ENCODE data around the gene TBK1. TPM values are rescaled to one million over a fixed set of nuclear protein-coding genes. Genes with fewer than 3 reads are reported as not detected.

Gene TBK1
- polyA plus RNA-seq, 3 donors: 14.3 to 24.7 (median 15.5) TPM

DNA sequence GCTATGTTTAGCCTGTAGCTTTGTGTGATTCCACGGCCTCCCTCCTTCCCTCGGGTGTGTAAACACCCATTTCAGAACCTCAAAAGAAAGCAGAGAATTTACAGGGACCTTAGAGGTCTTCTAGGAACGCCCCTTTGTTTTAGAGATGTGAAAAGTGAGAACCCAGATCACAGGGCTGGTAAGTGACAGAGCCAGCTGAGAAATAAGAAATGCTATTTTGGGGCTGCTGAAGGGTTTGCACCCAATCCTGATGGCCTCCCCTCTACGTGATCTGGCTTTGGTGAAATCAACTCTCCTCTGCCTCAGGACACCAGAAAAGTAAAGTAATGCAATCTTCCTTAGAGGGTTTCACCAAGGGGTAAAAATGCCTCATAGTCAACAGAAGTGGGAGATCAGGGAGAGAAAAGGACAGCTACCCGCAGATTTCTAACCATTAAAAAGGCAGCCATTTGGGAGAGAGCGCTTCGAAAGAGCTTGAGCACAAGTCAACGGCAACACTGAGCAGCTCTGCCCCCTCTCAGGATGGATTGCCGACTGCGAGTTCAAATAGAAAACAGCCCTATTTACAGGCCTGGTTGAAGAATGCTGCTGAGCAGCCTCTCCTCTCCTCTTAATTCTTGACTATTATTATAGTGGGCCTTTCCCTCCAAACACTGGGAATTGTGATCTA, 79.9 kb downstream of the TBK1 start:
- H3K4me3 Mint-ChIP-seq: no peak overlapping the region

DNA sequence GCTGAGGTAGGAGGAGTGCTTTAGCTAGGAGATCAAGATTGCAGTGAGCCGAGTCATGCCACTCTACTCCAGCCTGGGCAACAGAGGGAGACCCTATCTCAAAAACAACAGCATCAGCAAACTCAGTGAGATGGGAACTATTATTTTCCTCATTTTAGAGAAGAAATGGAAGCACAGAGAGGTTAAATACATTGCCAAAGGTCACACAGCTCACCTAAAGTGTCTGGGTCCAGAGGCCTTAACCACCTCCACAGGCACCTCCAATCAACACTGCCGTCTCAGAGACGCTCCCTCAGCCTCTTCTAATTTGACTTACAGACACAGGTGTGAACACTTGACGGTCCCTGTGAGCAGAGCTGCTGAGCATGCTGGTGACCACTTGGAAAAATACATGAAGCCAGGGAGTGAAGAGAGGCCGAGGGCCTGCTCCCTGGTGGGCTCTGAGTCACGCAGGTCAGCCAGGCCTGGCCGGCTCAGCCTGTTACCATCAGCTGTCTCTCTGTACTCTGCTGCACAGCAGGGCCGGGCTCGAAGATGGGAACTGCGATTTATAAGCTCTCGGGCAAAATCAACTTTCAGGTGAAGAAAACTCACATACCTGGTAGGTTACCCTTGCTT, 80.9 kb downstream of the TBK1 start:
- H3K9me3 ChIP-seq (replicated peaks in 1 of 2; ENCODE audit: control insufficient read depth in 1 of 2, insufficient read depth in 1 of 2, low read length in 2 of 2): no peaks in the 10 kb centered on the region
- H3K4me2 ChIP-seq (replicated peaks; ENCODE audit: extremely low read depth, low read length, poor library complexity, severe bottlenecking): no peak overlapping the region
- H3K36me3 ChIP-seq (replicated peaks in 1 of 2; ENCODE audit: control insufficient read depth in 1 of 2, insufficient read depth in 2 of 2, low read length in 2 of 2): no peaks in the 10 kb centered on the region
- Mint-ChIP-seq H3K9me3 (no peaks in the 10 kb centered on the region), H3K27ac (no peak overlapping the region), H3K4me1 (peaks cover 1% of the 10 kb centered on the region), H3K36me3 (no peaks in the 10 kb centered on the region), H3K27me3 (ENCODE audit: low read depth in 3 of 3) (peaks cover 3 to 10% (median 5%) of the 10 kb centered on the region in 3 donors), H3K4me3 (no peak overlapping the region)
- no peak overlapping the region for H3K9ac ChIP-seq (ENCODE audit: insufficient read depth, low read length, poor library complexity, severe bottlenecking)
- TF ChIP-seq, protein P1, sequence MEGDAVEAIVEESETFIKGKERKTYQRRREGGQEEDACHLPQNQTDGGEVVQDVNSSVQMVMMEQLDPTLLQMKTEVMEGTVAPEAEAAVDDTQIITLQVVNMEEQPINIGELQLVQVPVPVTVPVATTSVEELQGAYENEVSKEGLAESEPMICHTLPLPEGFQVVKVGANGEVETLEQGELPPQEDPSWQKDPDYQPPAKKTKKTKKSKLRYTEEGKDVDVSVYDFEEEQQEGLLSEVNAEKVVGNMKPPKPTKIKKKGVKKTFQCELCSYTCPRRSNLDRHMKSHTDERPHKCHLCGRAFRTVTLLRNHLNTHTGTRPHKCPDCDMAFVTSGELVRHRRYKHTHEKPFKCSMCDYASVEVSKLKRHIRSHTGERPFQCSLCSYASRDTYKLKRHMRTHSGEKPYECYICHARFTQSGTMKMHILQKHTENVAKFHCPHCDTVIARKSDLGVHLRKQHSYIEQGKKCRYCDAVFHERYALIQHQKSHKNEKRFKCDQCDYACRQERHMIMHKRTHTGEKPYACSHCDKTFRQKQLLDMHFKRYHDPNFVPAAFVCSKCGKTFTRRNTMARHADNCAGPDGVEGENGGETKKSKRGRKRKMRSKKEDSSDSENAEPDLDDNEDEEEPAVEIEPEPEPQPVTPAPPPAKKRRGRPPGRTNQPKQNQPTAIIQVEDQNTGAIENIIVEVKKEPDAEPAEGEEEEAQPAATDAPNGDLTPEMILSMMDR (IDR thresholded peaks at IDR 0.05): no peak
- no peak for DNase-seq
- 97% methylated on average over 10 of the region's 11 CpGs for WGBS (ENCODE audit: insufficient coverage)
- H3K27ac ChIP-seq (ENCODE audit: low read depth in 1 of 2, low read length in 2 of 2): no peak overlapping the region
- intact Hi-C loops (cut with micrococcal nuclease): no loop called here
- H3K79me2 ChIP-seq (ENCODE audit: insufficient read depth, low read length): no peaks in the 10 kb centered on the region
- no peaks in the 10 kb centered on the region for H3K4me1 ChIP-seq (ENCODE audit: control insufficient read depth in 1 of 2, insufficient read depth in 2 of 2, low read length in 2 of 2)
- no peaks in the 10 kb centered on the region for H4K20me1 ChIP-seq (ENCODE audit: insufficient read depth, low read length)
- H2AFZ ChIP-seq (ENCODE audit: insufficient read depth, low read depth, low read length, poor library complexity, severe bottlenecking): no peak overlapping the region
- H3K27me3 ChIP-seq (ENCODE audit: control insufficient read depth in 2 of 2, insufficient read depth in 2 of 2, low read length in 2 of 2): no peaks in the 10 kb centered on the region
- H3K4me3 ChIP-seq (replicated peaks in 1 of 3; ENCODE audit: low read depth in 2 of 3, low read length in 3 of 3): no peak overlapping the region

More for the DNA sequence above, 79.9 kb downstream of the TBK1 start:
- Histone ChIP-seq H3K36me3 (replicated peaks in 1 of 2; ENCODE audit: control insufficient read depth in 1 of 2, insufficient read depth in 2 of 2, low read length in 2 of 2) (no peaks in the 10 kb centered on the region), H3K4me2 (replicated peaks; ENCODE audit: extremely low read depth, low read length, poor library complexity, severe bottlenecking) (no peak overlapping the region), H3K4me3 (replicated peaks in 1 of 3; ENCODE audit: low read depth in 2 of 3, low read length in 3 of 3) (no peak overlapping the region), H4K20me1 (ENCODE audit: insufficient read depth, low read length) (no peaks in the 10 kb centered on the region), H3K27me3 (ENCODE audit: control insufficient read depth in 2 of 2, insufficient read depth in 2 of 2, low read length in 2 of 2) (no peaks in the 10 kb centered on the region), H3K27ac (ENCODE audit: low read depth in 1 of 2, low read length in 2 of 2) (no peak overlapping the region), H3K9ac (ENCODE audit: insufficient read depth, low read length, poor library complexity, severe bottlenecking) (no peak overlapping the region), H3K4me1 (ENCODE audit: control insufficient read depth in 1 of 2, insufficient read depth in 2 of 2, low read length in 2 of 2) (no peaks in the 10 kb centered on the region), H3K79me2 (ENCODE audit: insufficient read depth, low read length) (no peaks in the 10 kb centered on the region), H3K9me3 (replicated peaks in 1 of 2; ENCODE audit: control insufficient read depth in 1 of 2, insufficient read depth in 1 of 2, low read length in 2 of 2) (no peaks in the 10 kb centered on the region), H2AFZ (ENCODE audit: insufficient read depth, low read depth, low read length, poor library complexity, severe bottlenecking) (no peak overlapping the region)
- peaks cover 0 to 6% (median 2%) of the 10 kb centered on the region in 3 donors for H3K27me3 Mint-ChIP-seq (ENCODE audit: low read depth in 3 of 3)
- H3K27ac Mint-ChIP-seq: peak overlapping the region in 2 of 7 donors; percentile 3 to 42
- WGBS (ENCODE audit: insufficient coverage): 100% methylated on average over 4 of the region's 10 CpGs
- H3K9me3 Mint-ChIP-seq: no peaks in the 10 kb centered on the region
- TF ChIP-seq, protein P1 (IDR thresholded peaks at IDR 0.05): no peak
- intact Hi-C loops (cut with micrococcal nuclease): no loop called here
- H3K36me3 Mint-ChIP-seq: no peaks in the 10 kb centered on the region
- H3K4me1 Mint-ChIP-seq: peaks cover 1% of the 10 kb centered on the region
- no peak for DNase-seq

All from CD14-positive monocyte (primary cell).